Effector memory CD4-positive, alpha-beta T cell (primary cell): Measurements from ENCODE around the gene KRT7.
"Not testable (repeated sequence)": the region's sequence is repeated elsewhere in the genome, so short reads cannot be mapped to it uniquely, and the experiment has no call there.

Experiments
- DNase-seq, 3 donors: peaks; one replicate each; pipeline ENCODE4 v3.0.0-alpha.2; 2020
- H3K27ac ChIP-seq: 2 replicates; pipeline ENCODE4 v1.7.0; 2013; ENCODE audit warnings: mild to moderate bottlenecking, low read length, moderate library complexity; ENCODE audit not compliant: insufficient read depth, poor library complexity, severe bottlenecking
- H3K27me3 ChIP-seq: replicated peaks from 2 replicates; pipeline ENCODE4 v1.7.0; 2013; ENCODE audit warnings: mild to moderate bottlenecking, low read length; ENCODE audit not compliant: insufficient read depth, control insufficient read depth, poor library complexity, severe bottlenecking
- H3K36me3 ChIP-seq: 2 replicates; pipeline ENCODE4 v1.7.0; 2013; ENCODE audit warnings: mild to moderate bottlenecking, low read length, moderate library complexity; ENCODE audit not compliant: control insufficient read depth, insufficient read depth
- H3K4me1 ChIP-seq: 2 replicates; pipeline ENCODE4 v1.7.0; 2013; ENCODE audit warnings: low read length, mild to moderate bottlenecking; ENCODE audit not compliant: control insufficient read depth, insufficient read depth, poor library complexity, severe bottlenecking
- H3K4me3 ChIP-seq: 2 replicates; pipeline ENCODE4 v1.7.0; 2013; ENCODE audit warnings: low read length, low read depth, mild to moderate bottlenecking; ENCODE audit not compliant: insufficient read depth, poor library complexity, severe bottlenecking
- H3K9me3 ChIP-seq: 2 replicates; pipeline ENCODE4 v1.7.0; 2013; ENCODE audit warnings: mild to moderate bottlenecking, low read length, moderate library complexity; ENCODE audit not compliant: control insufficient read depth

The KRT7 gene

DNA sequence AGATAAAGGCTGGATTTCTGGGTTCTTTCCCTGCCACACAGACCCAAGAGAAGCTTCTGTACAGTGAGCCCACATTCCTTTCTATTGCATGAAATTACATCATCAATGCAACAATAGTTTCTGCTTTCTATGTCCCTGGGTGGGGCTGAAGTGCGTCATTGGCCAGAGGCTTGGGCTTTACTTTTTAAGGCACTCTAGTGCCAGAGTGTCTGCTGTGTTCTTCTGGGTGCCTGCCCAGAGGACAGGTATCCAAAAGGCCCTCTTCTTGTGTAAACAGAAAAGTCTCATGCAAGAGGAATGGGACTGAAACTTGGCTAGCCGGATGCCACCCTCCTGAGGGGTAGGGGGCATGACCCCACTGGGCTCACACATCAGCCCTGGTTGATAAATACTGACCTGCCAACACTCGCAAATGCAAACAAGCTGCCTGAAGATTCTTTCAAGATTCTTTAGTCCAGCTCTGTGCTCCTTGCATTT lies 47.3 kb downstream of the KRT7 start:
- H3K27ac ChIP-seq: no peak overlapping the region
- H3K36me3 ChIP-seq: no peaks in the 10 kb centered on the region
- no peak for DNase-seq
- H3K4me1 ChIP-seq: peaks cover 3% of the 10 kb centered on the region
- no peaks in the 10 kb centered on the region for H3K27me3 ChIP-seq
- H3K4me3 ChIP-seq: no peak overlapping the region
- H3K9me3 ChIP-seq: no peaks in the 10 kb centered on the region

GRCh38 chr12:52280796-52281560 lies 47.9 kb downstream of the KRT7 start:
- DNase-seq: no peak
- H3K4me3 ChIP-seq: no peak overlapping the region

GRCh38 chr12:52284562-52285171 lies 51.6 kb downstream of the KRT7 start:
- Histone ChIP-seq H3K27me3 (no peaks in the 10 kb centered on the region), H3K36me3 (no peaks in the 10 kb centered on the region), H3K27ac (no peak overlapping the region), H3K4me1 (no peaks in the 10 kb centered on the region), H3K9me3 (no peaks in the 10 kb centered on the region), H3K4me3 (no peak overlapping the region)
- DNase-seq: no peak

More at GRCh38 chr12:52280796-52281560, 47.9 kb downstream of the KRT7 start:
- H3K4me1 ChIP-seq: peaks cover 3% of the 10 kb centered on the region
- H3K27ac ChIP-seq: no peak overlapping the region
- no peaks in the 10 kb centered on the region for H3K36me3 ChIP-seq
- H3K27me3 ChIP-seq: no peaks in the 10 kb centered on the region
- H3K9me3 ChIP-seq: no peaks in the 10 kb centered on the region

DNA sequence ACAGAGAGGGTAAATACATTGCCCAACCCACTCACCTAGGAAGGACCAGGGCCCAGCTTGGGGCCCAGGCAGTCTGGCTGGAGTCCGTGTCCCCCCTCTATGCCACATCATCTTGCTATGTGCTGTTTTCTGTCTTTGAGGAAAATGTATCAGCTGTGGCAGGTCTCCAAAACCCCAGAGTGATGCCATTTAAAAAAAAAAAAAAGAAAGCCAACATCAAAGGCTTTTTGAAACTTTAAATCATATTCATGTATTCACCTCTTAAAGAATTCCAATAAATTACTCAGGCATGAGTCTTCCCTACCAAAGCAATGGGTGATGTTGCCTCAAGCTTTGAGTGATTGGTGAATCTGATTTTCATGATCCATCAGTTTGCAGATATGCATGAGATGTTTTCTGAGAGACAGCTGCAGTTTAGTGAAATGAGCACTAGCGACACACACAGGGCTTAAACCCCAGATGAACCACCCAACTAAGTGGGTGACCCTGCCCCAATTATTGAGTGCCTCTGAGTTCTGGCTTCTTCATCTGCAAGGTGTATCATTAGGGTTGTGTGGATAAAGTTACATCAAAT lies 52.2 kb downstream of the KRT7 start:
- H3K4me1 ChIP-seq: no peaks in the 10 kb centered on the region
- no peaks in the 10 kb centered on the region for H3K27me3 ChIP-seq
- H3K27ac ChIP-seq: no peak overlapping the region
- no peaks in the 10 kb centered on the region for H3K9me3 ChIP-seq
- H3K36me3 ChIP-seq: no peaks in the 10 kb centered on the region
- H3K4me3 ChIP-seq: no peak overlapping the region
- DNase-seq: no peak

DNA sequence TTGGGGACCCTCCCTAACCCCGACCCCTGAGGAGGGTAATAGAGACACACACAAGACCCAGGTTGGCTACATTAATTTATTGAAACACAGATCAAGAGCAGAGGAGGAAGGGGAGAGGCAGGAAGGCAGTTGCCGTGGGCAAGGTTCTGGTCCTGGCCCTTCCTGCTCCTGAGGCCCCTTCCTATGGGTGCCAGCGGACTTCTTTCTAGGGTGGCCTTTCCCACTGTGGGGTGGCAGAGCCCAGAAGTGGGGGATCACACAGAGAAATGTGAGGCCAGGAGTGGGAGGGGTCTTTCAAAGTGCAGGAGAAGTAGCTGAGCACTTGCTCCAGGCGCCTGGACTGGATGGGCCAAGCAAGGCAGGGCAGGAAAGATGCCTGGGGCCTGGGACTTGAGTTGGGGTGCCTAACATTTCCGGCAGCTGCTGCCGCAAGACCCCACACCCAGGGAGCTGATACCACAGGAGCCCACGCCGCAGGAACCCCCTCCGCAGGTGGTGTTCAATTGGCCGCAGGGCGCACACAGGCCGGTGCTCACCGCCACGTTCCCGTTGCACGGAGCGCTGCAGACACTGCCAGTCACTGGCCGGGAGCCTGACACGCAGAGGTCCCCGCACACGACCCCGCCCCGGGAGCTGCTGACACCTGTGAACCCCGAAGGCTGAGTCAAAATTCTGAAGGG lies 52.9 kb downstream of the KRT7 start:
- no peaks in the 10 kb centered on the region for H3K27me3 ChIP-seq
- H3K27ac ChIP-seq: no peak overlapping the region
- no peak overlapping the region for H3K4me3 ChIP-seq
- H3K9me3 ChIP-seq: no peaks in the 10 kb centered on the region
- no peaks in the 10 kb centered on the region for H3K36me3 ChIP-seq
- no peaks in the 10 kb centered on the region for H3K4me1 ChIP-seq
- no peak for DNase-seq

- DNase-seq, H3K4me1 ChIP-seq, H3K27ac ChIP-seq, H3K9me3 ChIP-seq, H3K27me3 ChIP-seq, H3K36me3 ChIP-seq, H3K4me3 ChIP-seq: not testable (repeated sequence)
Observed at GRCh38 chr12:52286857-52287785, 54.1 kb downstream of the KRT7 start.

DNA sequence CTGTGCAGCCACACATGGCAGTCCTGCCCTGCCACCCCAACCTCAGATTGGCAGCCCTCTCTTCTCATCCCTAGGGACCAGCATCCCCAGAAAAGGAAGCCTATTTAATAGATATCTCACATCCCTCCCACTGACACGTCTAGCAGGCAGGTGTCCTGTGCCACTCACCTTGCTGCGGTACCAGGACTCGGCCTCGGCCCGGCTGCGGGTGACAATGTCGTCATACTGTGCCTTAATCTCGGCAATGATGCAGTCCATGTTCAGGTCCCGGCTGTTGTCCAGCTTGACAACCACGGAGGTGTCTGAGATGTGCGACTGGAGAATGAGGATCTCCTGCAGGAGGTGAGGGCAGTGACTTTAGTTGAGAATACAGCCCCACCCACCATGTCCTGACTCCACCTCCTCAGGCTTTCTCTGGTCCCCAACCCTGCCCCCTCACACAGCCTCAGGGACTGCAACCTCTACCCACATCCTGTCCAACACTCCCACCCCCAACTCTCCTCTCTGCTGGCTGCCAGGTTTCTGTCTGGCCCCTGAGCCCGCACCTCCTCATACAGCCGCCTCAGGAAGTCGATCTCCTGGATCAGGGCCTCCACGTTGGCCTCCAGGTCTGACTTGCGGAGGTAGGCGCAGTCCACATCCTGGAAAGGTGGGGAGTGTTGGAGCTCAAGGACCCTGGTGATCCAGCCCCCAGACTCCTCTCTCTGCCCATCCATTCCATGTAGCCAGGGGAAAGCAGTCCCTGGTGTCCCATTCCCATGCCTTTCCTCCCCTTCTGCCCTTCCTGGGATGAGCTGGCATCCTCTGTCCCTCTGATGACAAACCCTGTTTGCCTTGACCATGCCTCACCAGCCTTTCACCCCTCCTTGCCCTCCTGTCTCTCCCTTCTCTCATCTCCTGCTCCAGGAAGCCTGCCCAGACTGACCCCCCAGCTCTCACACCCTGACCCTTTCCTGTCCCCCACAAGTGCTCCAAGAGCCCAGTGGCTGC lies 55.1 kb downstream of the KRT7 start:
- not testable (repeated sequence) for H3K4me1 ChIP-seq, DNase-seq, H3K27me3 ChIP-seq, H3K4me3 ChIP-seq, H3K36me3 ChIP-seq, H3K27ac ChIP-seq, H3K9me3 ChIP-seq

GRCh38 chr12:52290483-52291134 lies 57.6 kb downstream of the KRT7 start:
- not testable (repeated sequence) for H3K36me3 ChIP-seq

More at GRCh38 chr12:52290483-52291134, 57.6 kb downstream of the KRT7 start:
- not testable (repeated sequence) for H3K4me3 ChIP-seq, H3K27ac ChIP-seq, DNase-seq, H3K27me3 ChIP-seq, H3K9me3 ChIP-seq, H3K4me1 ChIP-seq
